ENCODE measurements around the gene GPALPP1.
"Not testable (repeated sequence)": the region's sequence is repeated elsewhere in the genome, so short reads cannot be mapped to it uniquely, and the experiment has no call there.

Gene GPALPP1

DNA sequence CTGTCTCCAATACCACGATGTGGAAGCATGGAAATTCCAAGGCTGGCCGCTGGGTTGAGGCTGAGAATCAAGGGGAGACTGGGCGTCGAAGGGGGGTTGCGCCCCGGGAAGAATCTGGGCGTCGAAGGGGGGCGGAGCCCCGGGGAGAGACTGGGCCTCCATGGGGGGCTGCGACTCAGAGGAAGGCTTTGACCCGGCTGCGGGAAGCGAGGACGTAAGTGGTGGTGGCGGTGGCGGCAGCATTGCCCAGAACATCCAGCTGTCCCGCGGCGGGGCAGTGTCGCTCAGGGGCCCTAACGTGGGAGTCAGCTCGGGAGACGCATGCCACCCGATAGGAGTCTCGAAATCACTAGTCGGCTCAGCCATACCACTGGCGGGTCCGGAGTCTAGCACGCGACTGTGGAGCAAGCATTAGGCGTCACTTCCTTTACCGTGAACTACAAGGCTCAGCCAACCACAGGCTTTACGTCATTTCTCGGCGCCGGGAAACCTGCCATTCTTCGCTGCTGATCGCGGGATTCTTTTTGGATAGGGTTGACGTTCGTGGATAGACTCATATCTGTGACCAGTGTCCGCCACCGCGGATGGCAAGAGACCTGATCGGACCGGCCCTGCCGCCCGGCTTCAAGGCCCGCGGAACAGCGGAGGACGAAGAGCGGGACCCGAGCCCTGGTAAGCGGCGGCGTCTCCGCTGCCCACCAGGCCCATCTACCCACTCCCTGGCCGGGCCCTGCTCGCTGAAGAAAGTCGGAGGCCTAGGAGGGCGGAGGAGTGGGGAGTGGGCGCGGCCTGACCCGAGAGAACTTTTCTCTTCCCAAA lies at the start of gene GPALPP1, which contains the start of gene NUFIP1:
GPALPP1 (plus strand) TSS at position 468 of the 819 bp plus-strand sequence; CDS start at position 585, 117 bp downstream.
NUFIP1 (minus strand) TSS at position 401 of the 819 bp plus-strand sequence; CDS start at position 366, 35 bp downstream.
- peak; percentile 92 for DNase-seq

GRCh38 chr13:44943411-44943810 lies 45.9 kb upstream of the GPALPP1 start:
- not testable (repeated sequence) for DNase-seq

- no peak for DNase-seq
These were observed 38.2 kb upstream of the GPALPP1 start for GRCh38 chr13:44951184-44951583.

DNA sequence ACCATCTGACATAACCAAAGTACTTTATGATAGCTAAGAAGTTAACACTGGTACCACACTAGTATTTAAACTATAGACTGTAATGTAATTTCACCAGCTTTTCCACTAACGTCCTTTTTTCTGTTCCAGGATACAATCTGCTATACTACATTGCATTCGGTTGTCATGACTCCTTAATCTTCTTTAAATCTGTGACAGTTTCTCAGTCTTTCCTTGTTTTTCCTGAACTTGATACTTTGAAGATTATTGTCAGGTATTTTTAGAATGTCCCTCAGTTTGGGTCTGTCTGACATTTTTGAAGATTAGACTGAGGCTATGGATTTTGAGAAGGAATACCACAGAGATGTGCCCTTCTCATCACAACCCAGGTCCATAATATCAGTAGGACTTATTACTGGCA lies 36.7 kb upstream of the GPALPP1 start:
- no peak for DNase-seq

DNA sequence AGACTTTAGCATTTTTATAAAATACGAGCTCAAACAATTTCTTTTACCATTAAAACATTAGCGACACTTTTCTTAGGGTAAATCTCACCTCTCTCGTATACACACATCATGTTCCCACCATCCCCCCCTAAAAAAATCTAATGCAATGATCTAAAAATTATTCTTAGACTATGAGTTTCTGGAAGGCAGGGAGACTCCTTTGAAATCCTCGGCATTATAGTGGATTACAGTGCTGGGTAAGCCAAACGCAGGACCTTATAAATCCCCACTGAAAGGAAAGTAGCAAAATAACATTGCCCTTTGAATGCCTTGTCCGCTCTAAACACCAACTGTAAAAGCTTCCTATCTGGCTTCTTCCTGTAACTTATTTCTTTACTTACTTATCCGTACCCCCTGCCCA lies 35.1 kb upstream of the GPALPP1 start:
- no peak for DNase-seq

- no peak for DNase-seq
These were observed 33.9 kb upstream of the GPALPP1 start for GRCh38 chr13:44955406-44955805.

GRCh38 chr13:44961997-44962396 lies 27.3 kb upstream of the GPALPP1 start:
- no peak for DNase-seq

DNA sequence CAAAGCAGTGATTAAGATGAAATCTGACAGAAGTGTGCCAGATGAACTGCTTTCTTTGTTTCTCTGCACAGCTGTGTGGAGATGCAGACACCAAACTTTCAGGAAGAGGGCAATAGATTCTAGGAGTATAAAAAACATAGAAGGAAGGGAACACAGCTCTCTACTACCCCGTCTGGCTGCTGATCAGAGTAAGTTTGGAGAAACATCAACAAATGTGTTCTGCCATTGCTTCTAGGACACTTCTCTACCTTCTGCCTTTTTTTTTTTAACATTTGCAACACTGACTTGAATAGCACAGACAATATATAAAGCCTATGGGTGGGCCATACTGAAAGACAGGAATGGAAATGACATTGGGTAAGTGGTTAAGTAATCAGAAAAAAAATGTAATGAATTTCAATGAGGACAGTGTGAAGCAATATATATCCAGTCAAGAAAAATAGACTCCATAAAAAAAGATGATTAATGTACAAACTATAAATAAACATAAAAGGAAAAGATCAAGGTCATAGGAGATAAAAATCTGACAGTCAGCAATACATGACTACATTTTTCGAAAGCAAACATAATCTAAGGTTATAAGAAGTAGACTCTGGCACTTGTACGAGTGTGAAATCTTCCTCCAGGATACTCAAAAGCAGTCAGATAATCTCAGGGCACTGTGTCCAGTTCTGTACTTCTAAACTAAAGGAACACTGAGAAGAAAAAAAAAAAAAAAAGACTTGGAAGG lies 21.5 kb upstream of the GPALPP1 start:
- DNase-seq, result no peak

- no peak for DNase-seq
These were observed 20.9 kb upstream of the GPALPP1 start for GRCh38 chr13:44968434-44968815.

GRCh38 chr13:44969551-44970484 lies 19.5 kb upstream of the GPALPP1 start:
- DNase-seq, result no peak

- no peak for DNase-seq
These were observed 17.4 kb upstream of the GPALPP1 start for GRCh38 chr13:44971656-44972595.

- no peak for DNase-seq
These were observed 16.3 kb upstream of the GPALPP1 start for GRCh38 chr13:44972956-44973581.

DNA sequence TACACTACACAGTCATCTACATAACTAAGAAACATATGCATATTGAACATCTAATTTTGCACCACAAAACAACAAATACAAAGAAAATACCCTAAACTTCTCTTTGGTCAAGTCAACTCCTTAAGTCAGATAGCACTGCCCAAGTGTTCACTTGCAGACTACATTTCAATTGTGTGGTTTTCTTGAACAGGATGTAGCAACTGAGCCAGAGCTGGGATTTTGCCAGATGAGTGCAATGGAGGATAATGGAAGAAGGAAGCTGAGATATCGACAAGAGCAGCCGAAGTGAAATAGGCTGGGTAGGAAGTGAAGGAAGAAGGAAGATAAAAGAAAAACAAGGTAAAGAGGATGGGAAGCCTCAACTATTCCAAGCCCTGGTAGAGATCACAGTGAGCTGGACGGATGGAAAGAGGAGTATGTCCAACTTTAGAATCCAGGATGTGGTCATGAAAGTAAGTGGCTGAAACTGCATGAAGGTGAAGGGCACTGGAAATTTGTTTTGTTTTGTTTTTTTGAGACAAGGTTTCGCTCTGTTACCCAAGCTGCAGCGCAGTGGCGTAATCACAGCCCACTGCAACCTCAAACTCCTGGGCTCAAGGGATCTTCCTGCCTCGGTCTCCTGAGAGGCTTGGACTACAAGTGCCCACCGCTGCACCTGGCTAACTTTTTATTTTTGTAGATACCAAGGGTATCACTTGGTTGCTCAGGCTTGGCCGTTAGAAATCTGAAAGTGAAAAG lies 15.1 kb upstream of the GPALPP1 start:
- DNase-seq, result no peak

DNA sequence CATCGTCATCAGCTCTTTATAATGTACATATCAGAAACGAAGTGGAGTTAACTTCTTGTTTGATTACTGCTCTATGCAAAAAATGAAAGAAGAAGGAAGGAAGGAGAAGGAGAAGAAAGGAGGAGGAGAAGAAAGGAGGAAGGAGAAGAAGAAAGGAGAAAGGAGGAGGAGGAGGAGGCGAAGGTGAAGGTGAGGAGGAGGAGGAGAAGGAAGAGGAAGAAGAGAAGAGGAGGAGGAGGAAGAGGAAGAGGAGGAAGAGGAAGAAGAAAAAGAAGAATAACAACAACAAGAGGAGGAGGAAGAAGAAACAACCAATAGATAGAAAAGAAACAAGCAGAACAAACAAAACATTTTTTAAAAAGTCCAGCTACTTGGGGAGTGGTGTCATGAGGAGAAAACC lies 13.1 kb upstream of the GPALPP1 start:
- DNase-seq, result no peak

GRCh38 chr13:44976949-44977583 lies 12.3 kb upstream of the GPALPP1 start:
- no peak for DNase-seq

- no peak for DNase-seq
These were observed 11.0 kb upstream of the GPALPP1 start for GRCh38 chr13:44978328-44978727.

GRCh38 chr13:44989941-44990340 lies 603 bp downstream of the GPALPP1 start:
- no peak for DNase-seq

GRCh38 chr13:45003417-45003816 lies 14.1 kb downstream of the GPALPP1 start:
- no peak for DNase-seq

DNA sequence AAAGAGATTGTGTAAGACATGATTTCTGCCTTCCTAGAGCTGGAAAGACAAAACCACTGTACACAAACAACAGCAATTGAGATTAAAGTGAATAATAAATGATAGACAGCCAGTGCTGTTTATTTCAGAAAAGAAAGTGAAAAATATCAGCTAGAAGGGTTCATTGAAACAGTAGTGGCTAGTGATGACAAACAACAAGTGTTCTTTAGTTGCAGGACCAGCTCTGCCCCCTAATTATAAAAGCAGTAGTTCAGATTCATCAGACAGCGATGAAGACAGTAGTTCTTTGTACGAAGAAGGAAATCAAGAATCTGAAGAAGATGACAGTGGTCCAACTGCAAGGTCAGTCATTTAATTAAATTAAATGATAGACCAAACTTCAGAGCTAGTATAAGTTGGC lies 14.8 kb downstream of the GPALPP1 start:
- DNase-seq, result no peak

DNA sequence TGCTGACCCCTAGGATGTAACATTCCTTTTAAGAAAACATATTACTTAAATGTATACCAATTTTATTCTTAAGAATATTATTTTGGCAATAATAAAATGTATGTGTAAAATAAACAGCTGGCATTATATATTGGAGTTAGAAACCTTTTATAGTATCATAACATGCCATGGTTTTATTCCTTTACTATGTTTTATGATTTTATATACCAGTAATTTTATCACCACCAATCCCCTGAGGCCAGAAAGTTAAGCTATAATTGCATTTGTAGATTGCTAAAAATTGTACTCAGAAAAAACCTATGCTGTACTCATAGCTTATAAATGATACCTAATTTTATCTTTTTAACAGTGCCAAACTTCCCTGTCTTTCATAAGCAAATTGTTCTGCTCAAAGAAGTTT lies 17.9 kb downstream of the GPALPP1 start:
- DNase-seq, result no peak
